ENCODE measurements around the gene ORM1. TPM values are rescaled to one million over a fixed set of nuclear protein-coding genes. Genes with fewer than 3 reads are reported as not detected.

ORM1 gene
- polyA plus RNA-seq, 3 donors, result 2.2 to 4.9 (median 2.8) TPM

- 84% methylated on average over 13 of the region's 16 CpGs for WGBS (ENCODE audit: insufficient coverage)
- H3K4me1 Mint-ChIP-seq, result peaks cover 24% of the 10 kb centered on the region
- H3K4me3 Mint-ChIP-seq, result no peak overlapping the region
- peaks cover 10 to 11% of the 10 kb centered on the region in 2 donors for H3K9me3 ChIP-seq (replicated peaks in 1 of 2; ENCODE audit: control insufficient read depth in 1 of 2, insufficient read depth in 1 of 2, low read length in 2 of 2)
- H3K27ac Mint-ChIP-seq, result peak overlapping the region; percentile 40 to 91 (median 85)
- DNase-seq, result peak; percentile 44 to 61 (median 57)
- H4K20me1 ChIP-seq (ENCODE audit: insufficient read depth, low read length), result peaks cover 96% of the 10 kb centered on the region
- peaks cover 8 to 15% (median 12%) of the 10 kb centered on the region in 7 donors for H3K9me3 Mint-ChIP-seq
- no peak overlapping the region for H3K4me2 ChIP-seq (replicated peaks; ENCODE audit: extremely low read depth, low read length, poor library complexity, severe bottlenecking)
- TF ChIP-seq, protein P1, sequence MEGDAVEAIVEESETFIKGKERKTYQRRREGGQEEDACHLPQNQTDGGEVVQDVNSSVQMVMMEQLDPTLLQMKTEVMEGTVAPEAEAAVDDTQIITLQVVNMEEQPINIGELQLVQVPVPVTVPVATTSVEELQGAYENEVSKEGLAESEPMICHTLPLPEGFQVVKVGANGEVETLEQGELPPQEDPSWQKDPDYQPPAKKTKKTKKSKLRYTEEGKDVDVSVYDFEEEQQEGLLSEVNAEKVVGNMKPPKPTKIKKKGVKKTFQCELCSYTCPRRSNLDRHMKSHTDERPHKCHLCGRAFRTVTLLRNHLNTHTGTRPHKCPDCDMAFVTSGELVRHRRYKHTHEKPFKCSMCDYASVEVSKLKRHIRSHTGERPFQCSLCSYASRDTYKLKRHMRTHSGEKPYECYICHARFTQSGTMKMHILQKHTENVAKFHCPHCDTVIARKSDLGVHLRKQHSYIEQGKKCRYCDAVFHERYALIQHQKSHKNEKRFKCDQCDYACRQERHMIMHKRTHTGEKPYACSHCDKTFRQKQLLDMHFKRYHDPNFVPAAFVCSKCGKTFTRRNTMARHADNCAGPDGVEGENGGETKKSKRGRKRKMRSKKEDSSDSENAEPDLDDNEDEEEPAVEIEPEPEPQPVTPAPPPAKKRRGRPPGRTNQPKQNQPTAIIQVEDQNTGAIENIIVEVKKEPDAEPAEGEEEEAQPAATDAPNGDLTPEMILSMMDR (IDR thresholded peaks at IDR 0.05), result peak; percentile 80
- H3K79me2 ChIP-seq (ENCODE audit: insufficient read depth, low read length), result peaks cover 5% of the 10 kb centered on the region
- intact Hi-C loops (cut with micrococcal nuclease), result no loop called here
- H3K27me3 Mint-ChIP-seq (ENCODE audit: low read depth in 3 of 3), result peaks cover 0 to 2% (median 0%) of the 10 kb centered on the region in 3 donors
- peak overlapping the region; percentile 71 to 73 for H3K27ac ChIP-seq (ENCODE audit: low read depth in 1 of 2, low read length in 2 of 2)
- H3K36me3 ChIP-seq (replicated peaks in 1 of 2; ENCODE audit: control insufficient read depth in 1 of 2, insufficient read depth in 2 of 2, low read length in 2 of 2), result peaks cover 99 to 100% of the 10 kb centered on the region in 2 donors
- no peak overlapping the region for H3K9ac ChIP-seq (ENCODE audit: insufficient read depth, low read length, poor library complexity, severe bottlenecking)
- H3K4me1 ChIP-seq (ENCODE audit: control insufficient read depth in 1 of 2, insufficient read depth in 2 of 2, low read length in 2 of 2), result peaks cover 14 to 19% of the 10 kb centered on the region in 2 donors
- H3K36me3 Mint-ChIP-seq, result peaks cover 92 to 99% of the 10 kb centered on the region in 2 donors
- H2AFZ ChIP-seq (ENCODE audit: insufficient read depth, low read depth, low read length, poor library complexity, severe bottlenecking), result no peak overlapping the region
- no peaks in the 10 kb centered on the region for H3K27me3 ChIP-seq (ENCODE audit: control insufficient read depth in 2 of 2, insufficient read depth in 2 of 2, low read length in 2 of 2)
- no peak overlapping the region for H3K4me3 ChIP-seq (replicated peaks in 1 of 3; ENCODE audit: low read depth in 2 of 3, low read length in 3 of 3)
Measured at GRCh38 chr9:114339130-114339908, 16.4 kb downstream of the ORM1 start.

- intact Hi-C loops (cut with micrococcal nuclease), result loop anchor here (10.0 kb wide), 3 partner anchors 54 to 314 kb away; partner anchors contain the start of gene TEX53 (in 1 of the 2)
- peaks cover 96% of the 10 kb centered on the region for H4K20me1 ChIP-seq (ENCODE audit: insufficient read depth, low read length)
Measured at GRCh38 chr9:114341152-114341830, 18.4 kb downstream of the ORM1 start.

More at GRCh38 chr9:114341152-114341830, 18.4 kb downstream of the ORM1 start:
- Histone ChIP-seq H3K36me3 (replicated peaks in 1 of 2; ENCODE audit: control insufficient read depth in 1 of 2, insufficient read depth in 2 of 2, low read length in 2 of 2) (peaks cover 98 to 99% of the 10 kb centered on the region in 2 donors), H3K4me1 (ENCODE audit: control insufficient read depth in 1 of 2, insufficient read depth in 2 of 2, low read length in 2 of 2) (peaks cover 14 to 19% of the 10 kb centered on the region in 2 donors), H3K27me3 (ENCODE audit: control insufficient read depth in 2 of 2, insufficient read depth in 2 of 2, low read length in 2 of 2) (no peaks in the 10 kb centered on the region), H3K79me2 (ENCODE audit: insufficient read depth, low read length) (peaks cover 7% of the 10 kb centered on the region), H2AFZ (ENCODE audit: insufficient read depth, low read depth, low read length, poor library complexity, severe bottlenecking) (no peak overlapping the region), H3K4me3 (replicated peaks in 1 of 3; ENCODE audit: low read depth in 2 of 3, low read length in 3 of 3) (no peak overlapping the region), H3K27ac (ENCODE audit: low read depth in 1 of 2, low read length in 2 of 2) (peak overlapping the region; percentile 49 to 73), H3K4me2 (replicated peaks; ENCODE audit: extremely low read depth, low read length, poor library complexity, severe bottlenecking) (no peak overlapping the region), H3K9me3 (replicated peaks in 1 of 2; ENCODE audit: control insufficient read depth in 1 of 2, insufficient read depth in 1 of 2, low read length in 2 of 2) (no peaks in the 10 kb centered on the region), H3K9ac (ENCODE audit: insufficient read depth, low read length, poor library complexity, severe bottlenecking) (no peak overlapping the region)
- DNase-seq, result no peak
- TF ChIP-seq, protein P1 (IDR thresholded peaks at IDR 0.05), result no peak
- H3K27me3 Mint-ChIP-seq (ENCODE audit: low read depth in 3 of 3), result peaks cover 0 to 2% (median 0%) of the 10 kb centered on the region in 3 donors
- H3K27ac Mint-ChIP-seq, result peak overlapping the region; percentile 42 to 91 (median 82)
- peaks cover 24% of the 10 kb centered on the region for H3K4me1 Mint-ChIP-seq
- 93% methylated on average over 4 of the region's 12 CpGs for WGBS (ENCODE audit: insufficient coverage)
- peaks cover 0 to 5% (median under 1%) of the 10 kb centered on the region in 7 donors for H3K9me3 Mint-ChIP-seq
- peaks cover 94 to 99% of the 10 kb centered on the region in 2 donors for H3K36me3 Mint-ChIP-seq
- no peak overlapping the region for H3K4me3 Mint-ChIP-seq
